ENCODE results near the gene TGFBRAP1.

The TGFBRAP1 gene

GRCh38 chr2:105238664-105239240 is 90.8 kb downstream of the TGFBRAP1 start:
- DNase-seq (ENCODE audit: low spot score), result no peak

GRCh38 chr2:105237045-105237765 is 92.3 kb downstream of the TGFBRAP1 start:
- no peak for DNase-seq (ENCODE audit: low spot score)

- no peak for DNase-seq (ENCODE audit: low spot score)
Measured at GRCh38 chr2:105236060-105236424, 93.5 kb downstream of the TGFBRAP1 start.

- DNase-seq (ENCODE audit: low spot score), result peak; percentile 58
Measured at GRCh38 chr2:105235388-105236059, 94.0 kb downstream of the TGFBRAP1 start.

- no peak for DNase-seq (ENCODE audit: low spot score)
Measured at GRCh38 chr2:105231232-105231619, 98.3 kb downstream of the TGFBRAP1 start.

- no peak for DNase-seq (ENCODE audit: low spot score)
Measured at GRCh38 chr2:105224444-105224843, 105.1 kb downstream of the TGFBRAP1 start.

GRCh38 chr2:105220604-105221003 is 108.9 kb downstream of the TGFBRAP1 start:
- no peak for DNase-seq (ENCODE audit: low spot score)

GRCh38 chr2:105215586-105216192 is 113.8 kb downstream of the TGFBRAP1 start:
- no peak for DNase-seq (ENCODE audit: low spot score)

Data from D341Med (cell line).